Adrenal gland (tissue), 12 donors: Measurements from ENCODE around the gene TSPAN2. TPM values are rescaled to one million over a fixed set of nuclear protein-coding genes. Genes with fewer than 3 reads are reported as not detected.

ENCODE experiments used
- DNase-seq, 7 donors: peaks; one replicate each; pipeline ENCODE4 v3.0.0-alpha.2; 2019 to 2020
- H3K27ac ChIP-seq, 5 donors: fragments of 200-600 bp; sonication (generic) in 4 of 5; 1 replicate in 3 of 5; 2 replicates in 2 of 5; pipeline versions ENCODE4 v1.5.1 to v1.8.0; 2016 to 2020; ENCODE audit warnings: mild to moderate bottlenecking in 1 of 5
- H3K27me3 ChIP-seq: fragments of 200-600 bp; 2 replicates; pipeline ENCODE4 v1.8.0; 2021
- H3K36me3 ChIP-seq, 2 donors: fragments of 200-600 bp; replicated peaks in 1 of 2; 1 replicate in 1 of 2; 2 replicates in 1 of 2; pipeline versions ENCODE4 v1.5.1 to v1.8.0; 2018 to 2022
- H3K4me1 ChIP-seq, 2 donors: fragments of 200-600 bp; replicated peaks in 1 of 2; 1 replicate in 1 of 2; 2 replicates in 1 of 2; pipeline versions ENCODE4 v1.5.1 to v1.8.0; 2018 to 2021
- H3K4me3 ChIP-seq, 4 donors: fragments of 200-600 bp; sonication (generic) in 3 of 4; one replicate each; pipeline ENCODE4 v1.5.1; 2016 to 2018
- H3K9me3 ChIP-seq, 3 donors: fragments of 200-600 bp; sonication (generic) in 1 of 3; replicated peaks in 1 of 3; 1 replicate in 2 of 3; 2 replicates in 1 of 3; pipeline versions ENCODE4 v1.5.1 to v1.8.0; 2016 to 2021
- CTCF ChIP-seq, 6 experiments: fragments of 450-650 bp in 4 of 6; fragments of 200-600 bp in 2 of 6; sonication (generic) in 1 of 6; IDR thresholded peaks; 1 replicate in 5 of 6; 2 replicates in 1 of 6; pipeline versions ENCODE4 v1.5.1 to v1.8.0; 2016 to 2021; ENCODE audit warnings: antibody characterized with exemption in 6 of 6, mild to moderate bottlenecking in 2 of 6, moderate library complexity in 1 of 6
- POLR2A ChIP-seq, 2 donors: fragments of 450-650 bp; IDR thresholded peaks; one replicate each; pipeline ENCODE4 v1.6.1; 2017; ENCODE audit warnings: antibody characterized with exemption in 2 of 2, mild to moderate bottlenecking in 2 of 2, moderate library complexity in 1 of 2
- whole genome bisulfite sequencing, 4 donors: extraction: QIAGEN DNeasy Blood & Tissue Kit in 2 of 4; methylation state at CpG; one replicate each; pipeline versions ENCODE4 v1.1.5 to v1.1.7; 2013 to 2017; 5-methylcytosine and 5-hydroxymethylcytosine counted together
- intact Hi-C, 2 donors: fragments of 100-400 bp; cut with DNase I; formaldehyde crosslinking; loops; one replicate each; pipeline versions ENCODE4 v1.14.1 to v1.15.0; 2022 to 2023
- polyA plus RNA-seq, 3 donors: library from polyadenylated mRNA; stranded (reverse); fragments of 200-250 nt in 2 of 3; fragments of 350-450 nt in 1 of 3; fragmentation: Illumina TruSeq in 1 of 3; extraction: RNeasy Lipid Tissue Mini Kit (QIAGEN cat#74804) in 1 of 3; gene quantifications; one replicate each; pipeline ENCODE4 v1.2.3, GENCODE V29; 2013 to 2014
- total RNA-seq, 9 donors: library from RNA; depleted of rRNA in 4 of 9; stranded (reverse); fragments of >200 nt in 4 of 9; fragments of 120-200 nt in 1 of 9; fragmentation: NEBNext Ultra II Directional in 1 of 9; extraction: Animal tissue kit (Norgen Biotek cat#: 25700) in 1 of 9; gene quantifications; one replicate each; pipeline versions ENCODE4 v1.1.0 to v1.2.4, GENCODE V29; 2013 to 2023
- donor health status: healthy with polysubstance abuse.
- donor health status: Bipolar disorder and iron deficiency.
- donor health status: DM: yes; HTN: yes; CAD: no.
- donor health status: DM: no; HTN: no; CAD: no.
- donor health status: DM: no; HTN: no; CAD: no.
- donor health status: DM: yes; HTN: yes; CAD: no.

TSPAN2 gene
- total and polyA plus RNA-seq, 12 donors = 0.28 to 1.5 (median 0.71) TPM

GRCh38 chr1:115073298-115074087 is 15.8 kb downstream of the TSPAN2 start:
- intact Hi-C loops = no loop called here
- TF ChIP-seq CTCF (IDR thresholded peaks at IDR 0.05) (no peak), POLR2A (IDR thresholded peaks at IDR 0.05) (no peak)
- H3K36me3 ChIP-seq = no peaks in the 10 kb centered on the region
- WGBS, 4 donors = 56 to 70% (median 66%) methylated on average over 10 of the region's 10 CpGs
- no peaks in the 10 kb centered on the region for H3K9me3 ChIP-seq
- DNase-seq = no peak
- H3K27ac ChIP-seq = no peak overlapping the region
- no peaks in the 10 kb centered on the region for H3K4me1 ChIP-seq
- H3K27me3 ChIP-seq = no peaks in the 10 kb centered on the region
- H3K4me3 ChIP-seq = no peak overlapping the region

GRCh38 chr1:115071012-115071664 is 18.2 kb downstream of the TSPAN2 start:
- H3K4me1 ChIP-seq = no peaks in the 10 kb centered on the region
- DNase-seq = no peak
- H3K27ac ChIP-seq = no peak overlapping the region
- no peaks in the 10 kb centered on the region for H3K36me3 ChIP-seq
- intact Hi-C loops = no loop called here
- no peaks in the 10 kb centered on the region for H3K27me3 ChIP-seq
- no peaks in the 10 kb centered on the region for H3K9me3 ChIP-seq
- WGBS, 4 donors = 76 to 85% (median 81%) methylated on average over 6 of the region's 6 CpGs
- H3K4me3 ChIP-seq = no peak overlapping the region
- TF ChIP-seq CTCF (IDR thresholded peaks at IDR 0.05) (no peak), POLR2A (IDR thresholded peaks at IDR 0.05) (no peak)

GRCh38 chr1:115069659-115070308 is 19.5 kb downstream of the TSPAN2 start:
- intact Hi-C loops = no loop called here
- H3K4me1 ChIP-seq = no peaks in the 10 kb centered on the region

More at GRCh38 chr1:115069659-115070308, 19.5 kb downstream of the TSPAN2 start:
- WGBS, 4 donors = 78 to 87% (median 83%) methylated on average over 7 of the region's 7 CpGs
- Histone ChIP-seq H3K27ac (no peak overlapping the region), H3K27me3 (no peaks in the 10 kb centered on the region), H3K9me3 (no peaks in the 10 kb centered on the region), H3K4me3 (no peak overlapping the region), H3K36me3 (no peaks in the 10 kb centered on the region)
- DNase-seq = no peak
- TF ChIP-seq POLR2A (IDR thresholded peaks at IDR 0.05) (no peak), CTCF (IDR thresholded peaks at IDR 0.05) (no peak)
